A549 treated with RU486 at 1 μM for 4 hours (cell line): ENCODE measurements around the gene MVB12A. TPM values are rescaled to one million over a fixed set of nuclear protein-coding genes. Genes with fewer than 3 reads are reported as not detected.

Experiments used
- total RNA-seq: library from RNA; stranded (reverse); fragments of 200-300 nt; extraction: Qiagen RNA extraction; gene quantifications from 5 replicates; pipeline ENCODE4 v1.2.3, GENCODE V29; 2022; ENCODE audit warnings: low read depth

MVB12A gene
- 26.9 to 42.8 TPM (median 38.0 TPM) in 5 replicates for total RNA-seq

DNA sequence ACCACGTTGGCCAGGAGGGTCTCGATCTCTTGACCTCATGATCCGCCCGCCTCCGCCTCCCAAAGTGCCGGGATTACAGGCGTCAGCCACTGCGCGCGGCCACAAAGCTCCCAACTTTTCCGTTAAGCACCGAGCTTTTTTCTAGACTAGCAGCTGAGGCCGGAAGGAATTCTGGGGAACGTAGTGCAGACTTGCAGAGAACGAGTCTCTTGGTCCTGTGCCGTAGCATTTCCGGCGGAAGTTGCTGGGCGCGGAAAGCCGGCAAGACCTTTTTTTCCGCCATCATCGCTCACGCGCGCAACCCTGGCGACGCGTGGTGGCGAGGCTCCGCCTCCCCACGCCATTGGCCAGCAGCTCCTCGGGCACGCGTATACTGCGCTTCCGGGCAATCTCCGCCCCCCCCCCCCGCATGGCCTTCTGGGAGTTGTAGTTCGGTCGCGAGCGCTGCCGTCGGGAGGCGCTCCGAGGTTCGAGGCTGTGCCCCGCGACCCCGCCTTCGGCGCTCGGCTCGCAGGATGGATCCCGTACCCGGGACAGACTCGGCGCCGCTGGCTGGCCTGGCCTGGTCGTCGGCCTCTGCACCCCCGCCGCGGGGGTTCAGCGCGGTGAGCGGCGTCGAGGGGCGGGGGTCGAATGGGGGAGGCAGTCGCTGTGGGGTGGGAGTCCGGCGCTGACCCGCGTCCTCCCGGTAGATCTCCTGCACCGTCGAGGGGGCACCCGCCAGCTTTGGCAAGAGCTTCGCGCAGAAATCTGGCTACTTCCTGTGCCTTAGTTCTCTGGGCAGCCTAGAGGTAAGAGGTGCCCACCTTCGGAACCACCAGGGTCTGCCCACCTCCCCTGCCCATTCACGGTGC is at the start of gene MVB12A:
TSS of gene MVB12A (plus strand) at position 427 of the 854 bp plus-strand sequence. CDS start at position 516, 89 bp downstream.

DNA sequence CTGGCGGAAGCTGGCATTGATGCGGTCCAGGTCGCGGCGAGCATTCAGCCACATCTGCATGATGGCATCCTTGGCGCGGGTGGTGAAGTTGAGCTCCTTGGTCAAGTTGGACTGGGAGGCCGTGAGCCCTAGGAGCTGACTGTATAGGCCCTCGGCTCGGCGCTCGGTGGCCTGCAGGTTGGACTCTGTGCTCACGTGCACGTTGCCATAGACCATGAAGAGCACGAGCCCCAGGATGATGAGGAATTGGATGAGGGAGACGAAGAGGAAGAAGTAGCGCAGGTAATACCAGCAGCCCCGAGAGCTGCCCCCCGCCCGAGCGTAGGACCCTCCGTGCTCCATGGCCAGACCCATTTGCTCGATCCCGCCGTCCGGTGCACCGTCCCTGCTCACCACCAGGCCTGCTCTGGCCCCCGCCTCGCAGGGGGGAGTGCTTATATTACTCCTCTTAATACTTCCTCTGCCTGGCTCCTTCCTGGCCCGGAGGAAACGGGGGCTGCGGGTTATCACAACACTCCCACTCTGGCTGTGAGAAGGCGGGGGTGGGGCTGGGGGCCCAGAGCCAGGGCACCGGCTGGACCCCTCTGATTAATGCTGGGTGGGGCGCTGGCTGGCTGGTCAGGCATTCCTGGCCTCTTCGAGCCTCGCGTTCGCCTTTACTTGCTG is 42.8 kb upstream of the MVB12A start, which contains the start of gene PLVAP:
TSS of gene PLVAP (minus strand) at position 408 of the 666 bp plus-strand sequence. CDS start at position 354, 54 bp downstream.

DNA sequence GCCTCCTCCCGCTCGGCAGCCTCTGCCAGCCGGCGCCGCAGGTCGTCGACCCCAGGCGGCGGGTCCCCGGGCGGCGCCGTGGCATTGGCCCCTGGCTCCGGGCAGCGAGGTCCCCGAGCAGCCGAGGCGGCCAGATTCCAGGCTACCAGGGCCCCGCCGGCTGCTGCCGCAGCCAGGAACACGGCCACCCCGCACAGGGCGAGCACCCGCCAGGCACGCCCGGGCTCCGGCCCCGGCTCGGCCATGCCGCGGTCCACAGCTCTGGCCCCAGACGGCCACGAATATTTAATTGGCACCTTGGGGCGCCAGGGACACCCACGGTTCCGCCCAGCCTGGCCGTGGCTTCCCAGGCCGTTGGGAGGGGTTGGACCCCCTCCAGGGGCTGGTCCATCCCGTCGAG is 25.9 kb upstream of the MVB12A start, which contains the start of gene CCDC194:
TSS of gene CCDC194 (minus strand) at position 283 of the 400 bp plus-strand sequence. CDS start at position 245, 38 bp downstream.

DNA sequence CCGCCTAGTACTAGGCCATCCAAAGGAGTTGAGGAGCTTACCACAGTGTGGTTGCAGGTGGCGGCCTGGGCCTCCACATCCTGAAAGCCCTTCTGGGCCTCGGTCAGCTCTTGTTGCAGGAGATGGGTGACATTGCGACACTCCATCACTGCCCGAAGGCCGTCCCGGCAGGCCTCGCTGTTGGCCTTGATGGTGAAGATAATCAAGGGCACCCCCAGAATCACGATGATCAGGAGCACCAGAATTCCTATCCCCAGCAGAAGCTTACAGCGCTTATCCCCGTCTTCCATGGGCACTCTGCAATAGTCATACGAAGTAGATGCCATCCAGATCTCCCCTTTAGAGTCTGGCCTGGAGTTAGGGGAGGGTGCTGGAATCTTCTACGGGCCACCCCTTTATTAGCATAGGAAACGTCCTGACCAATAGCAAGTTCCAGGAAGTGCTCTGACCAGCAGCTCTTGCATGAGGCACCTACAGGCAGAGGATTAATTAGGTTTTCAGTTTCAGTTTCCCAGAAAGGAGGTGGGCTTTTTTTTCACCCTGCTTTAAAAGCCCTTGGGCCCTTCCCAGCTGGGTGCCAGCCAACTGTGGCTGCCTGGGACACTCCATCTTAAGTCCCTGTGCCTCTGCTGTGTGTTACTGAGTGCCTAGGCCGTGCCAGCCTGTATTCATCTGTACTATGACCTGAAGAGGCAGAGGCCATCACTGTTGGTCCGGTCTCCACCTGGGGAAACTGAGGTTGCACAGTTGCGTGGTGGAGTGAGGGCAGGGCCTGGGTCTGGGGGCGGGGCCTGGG is 14.4 kb upstream of the MVB12A start, which contains the start of gene BST2:
TSS of gene BST2 (minus strand) at position 381 of the 796 bp plus-strand sequence. CDS start at position 326, 55 bp downstream.

DNA sequence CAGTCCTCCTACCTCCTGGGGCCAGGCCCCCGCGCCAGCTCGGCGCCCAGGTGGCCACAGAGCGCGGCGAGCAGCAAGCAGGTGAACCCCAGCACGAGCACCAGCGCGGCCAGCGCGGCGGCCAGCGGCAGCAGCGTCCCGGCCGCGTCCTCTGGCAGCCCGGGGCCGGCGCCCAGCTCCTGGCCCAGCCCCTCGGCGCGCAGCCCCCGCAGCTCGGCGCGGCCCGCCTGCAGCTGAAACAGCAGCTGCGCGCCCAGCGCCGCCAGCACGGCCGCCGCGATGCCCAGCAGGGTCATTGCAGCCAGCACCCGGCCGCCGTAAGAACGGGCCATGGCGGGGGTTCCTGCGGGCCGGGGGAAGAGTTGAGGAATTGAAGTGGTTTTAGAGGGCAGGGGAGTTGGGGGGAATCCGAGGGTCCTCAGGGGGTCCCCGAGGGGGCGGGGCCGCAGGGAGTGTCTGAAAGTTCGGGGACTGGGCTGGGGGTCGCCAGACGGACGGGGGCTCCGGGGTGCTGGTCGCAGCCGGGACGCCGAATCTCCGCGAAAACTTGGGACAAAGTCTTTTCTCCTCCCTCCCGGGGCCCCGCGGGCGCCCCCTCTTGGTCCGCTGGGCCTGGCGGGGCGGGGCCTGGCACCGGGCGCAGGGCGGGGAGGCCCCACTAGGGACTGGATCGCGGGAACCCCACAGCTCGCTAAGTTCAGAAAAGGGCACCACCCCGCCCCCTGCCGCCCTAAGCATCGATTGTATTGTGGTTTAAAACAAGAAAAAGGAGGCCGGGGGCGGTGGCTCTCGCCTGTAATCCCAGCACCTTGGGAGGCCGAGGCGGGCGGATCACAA is 28.5 kb downstream of the MVB12A start, which contains the start of gene TMEM221:
TSS of gene TMEM221 (minus strand) at position 538 of the 837 bp plus-strand sequence. CDS start at position 332, 206 bp downstream.

DNA sequence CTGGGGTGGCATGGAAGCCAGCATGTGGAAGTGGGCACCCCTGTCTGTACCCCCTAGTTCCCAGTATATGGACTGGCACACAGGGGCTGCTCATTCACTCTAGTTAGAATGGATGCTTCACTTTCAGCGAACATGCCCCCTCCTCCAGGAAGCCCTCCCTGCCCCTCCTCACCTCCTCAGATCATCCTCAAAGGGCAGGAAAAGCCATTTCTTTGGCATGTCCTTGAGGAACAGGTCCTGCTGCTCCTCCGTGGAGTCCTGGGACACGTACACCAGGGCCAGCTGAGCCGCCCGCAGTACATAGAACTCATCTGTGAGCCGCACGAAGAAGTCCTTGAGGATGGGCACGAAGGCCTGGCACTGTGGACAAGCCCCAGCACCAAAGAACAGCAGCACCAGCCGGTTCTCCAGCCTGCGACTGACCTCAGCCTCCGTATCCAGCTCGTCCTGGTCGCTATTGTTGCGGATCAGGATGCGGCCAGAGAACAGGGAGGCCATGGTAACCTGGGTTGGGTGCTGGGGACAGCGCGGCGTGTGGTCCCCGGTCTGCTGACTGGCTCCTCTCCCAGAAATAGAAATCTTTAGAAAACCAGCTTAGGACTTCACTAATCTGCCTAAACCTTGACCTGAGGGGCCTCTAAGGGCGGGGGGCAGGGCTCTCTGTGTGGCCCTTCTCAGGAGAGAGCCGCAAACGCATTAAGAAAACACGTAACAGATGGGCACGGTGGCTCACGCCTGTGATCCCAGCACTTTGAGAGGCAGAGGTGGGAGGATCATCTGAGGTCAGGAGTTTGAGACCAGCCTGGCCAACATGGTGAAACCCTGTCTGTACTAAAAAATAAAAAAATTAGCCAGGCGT is 40.8 kb downstream of the MVB12A start, which contains the start of gene NXNL1:
TSS of gene NXNL1 (minus strand) at position 555 of the 859 bp plus-strand sequence. CDS start at position 498, 57 bp downstream.

DNA sequence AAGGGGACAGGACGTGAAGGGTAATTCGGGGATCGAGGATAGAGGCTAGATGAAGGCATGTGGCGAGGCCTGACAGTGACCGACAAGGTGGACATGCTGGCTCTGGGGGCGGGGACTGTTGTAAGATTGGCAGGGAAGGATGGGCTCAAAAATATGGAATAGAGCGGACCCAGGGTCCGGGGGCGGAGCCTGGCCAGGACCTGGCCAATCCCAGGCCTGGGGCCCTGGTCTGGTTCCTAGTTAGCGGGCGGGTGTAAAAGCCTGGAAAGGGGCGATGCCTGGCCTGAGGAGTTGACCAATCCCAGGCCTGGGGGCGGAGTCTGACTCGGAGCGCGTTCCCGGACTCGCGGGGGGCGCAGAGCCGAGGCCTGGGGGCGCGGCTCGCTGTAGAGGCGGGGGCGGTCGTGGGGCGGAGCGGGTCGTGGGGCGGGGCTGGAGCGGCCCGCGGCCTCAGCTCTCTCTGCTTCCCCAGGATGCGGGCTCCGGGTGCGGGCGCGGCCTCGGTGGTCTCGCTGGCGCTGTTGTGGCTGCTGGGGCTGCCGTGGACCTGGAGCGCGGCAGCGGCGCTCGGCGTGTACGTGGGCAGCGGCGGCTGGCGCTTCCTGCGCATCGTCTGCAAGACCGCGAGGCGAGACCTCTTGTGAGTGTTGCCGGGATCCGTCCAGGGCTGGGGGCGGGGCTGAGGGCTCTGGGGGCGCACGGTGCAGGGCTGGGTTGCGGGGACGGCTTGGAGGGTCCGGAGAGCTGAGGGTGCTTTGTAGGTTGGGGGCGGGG is 50.4 kb downstream of the MVB12A start, which contains the start of gene SLC27A1:
TSS of gene SLC27A1 (plus strand) at position 457 of the 774 bp plus-strand sequence. CDS start at position 474, 17 bp downstream.

Other genes starting within 250 kb of the MVB12A start
- 12.8 to 17.5 TPM (median 14.7 TPM) in 5 replicates for gene USE1, start 204.7 kb upstream of the MVB12A start, total RNA-seq
- gene OCEL1, start 193.8 kb upstream of the MVB12A start, total RNA-seq = 9.5 to 16.1 TPM (median 11.8 TPM) in 5 replicates
- gene NR2F6, start 174.1 kb upstream of the MVB12A start, total RNA-seq = 30.9 to 70.2 TPM (median 67.8 TPM) in 5 replicates
- gene USHBP1, start 155.3 kb upstream of the MVB12A start, total RNA-seq = not detected in 5 replicates
- 59.3 to 66.2 TPM (median 64.7 TPM) in 5 replicates for gene BABAM1, start 152.6 kb upstream of the MVB12A start, total RNA-seq
- 0.17 to 0.63 TPM (median 0.46 TPM) in 5 replicates for gene ANKLE1, start 138.1 kb upstream of the MVB12A start, total RNA-seq
- 2.6 to 4.5 TPM (median 4.2 TPM) in 5 replicates for gene ABHD8, start 116.6 kb upstream of the MVB12A start, total RNA-seq
- gene MRPL34, start 114.2 kb upstream of the MVB12A start, total RNA-seq = 61.3 to 102 TPM (median 91.5 TPM) in 5 replicates
- gene DDA1, start 110.5 kb upstream of the MVB12A start, total RNA-seq = 61.9 to 81.0 TPM (median 68.9 TPM) in 5 replicates
- gene ANO8, start 85.2 kb upstream of the MVB12A start, total RNA-seq = 2.3 to 4.3 TPM (median 3.3 TPM) in 5 replicates
- gene GTPBP3, start 82.5 kb upstream of the MVB12A start, total RNA-seq = 15.9 to 23.4 TPM (median 19.3 TPM) in 5 replicates
- gene PLVAP, start 42.7 kb upstream of the MVB12A start, total RNA-seq = not detected in 5 replicates
- gene CCDC194, start 25.9 kb upstream of the MVB12A start, total RNA-seq = not detected in 5 replicates
- gene BST2, start 14.4 kb upstream of the MVB12A start, total RNA-seq = 0.13 to 0.15 TPM in 2 of 5 replicates, not detected in the others
- 0.47 to 0.94 TPM (median 0.85 TPM) in 5 replicates for gene TMEM221, start 28.6 kb downstream of the MVB12A start, total RNA-seq
- not detected in 5 replicates for gene NXNL1, start 40.9 kb downstream of the MVB12A start, total RNA-seq
- 2.1 to 3.5 TPM (median 2.7 TPM) in 5 replicates for gene SLC27A1, start 50.5 kb downstream of the MVB12A start, total RNA-seq
- gene PGLS, start 91.6 kb downstream of the MVB12A start, total RNA-seq = 47.5 to 79.9 TPM (median 67.0 TPM) in 5 replicates
- gene COLGALT1, start 135.6 kb downstream of the MVB12A start, total RNA-seq = 57.5 to 79.4 TPM (median 71.9 TPM) in 5 replicates